Loucy (cell line): Measurements from ENCODE around the gene ADAMTS19.

Source experiments
- CTCF ChIP-seq: fragments of 200-600 bp; sonication (generic); conservative IDR thresholded peaks from 2 replicates; pipeline ENCODE4 v1.5.1; 2014; ENCODE audit warnings: mild to moderate bottlenecking, antibody characterized with exemption, low read length
- EZH2phosphoT487 ChIP-seq: fragments of 200-600 bp; IDR thresholded peaks from 2 replicates; pipeline ENCODE4 v1.6.1; 2018; ENCODE audit warnings: antibody characterized with exemption, mild to moderate bottlenecking, moderate library complexity, borderline replicate concordance

- TF ChIP-seq CTCF (no peak), EZH2phosphoT487 (no peak)
These were observed 256.6 kb downstream of the ADAMTS19 start for GRCh38 chr5:129716651-129717050.
